Gastroesophageal sphincter (tissue), 3 donors: ENCODE results near the gene STK11IP.

Experiments
- CTCF ChIP-seq, 4 experiments: fragments of 200-600 bp in 2 of 4; fragments of 450-650 bp in 2 of 4; sonication (generic) in 1 of 4; IDR thresholded peaks; one replicate each; pipeline ENCODE4 v1.5.1; 2017 to 2019; ENCODE audit warnings: antibody characterized with exemption in 4 of 4, mild to moderate bottlenecking in 2 of 4, moderate library complexity in 2 of 4
- EP300 ChIP-seq: sonication (generic); formaldehyde crosslinking; IDR thresholded peaks from one replicate; pipeline ENCODE4 v1.6.1; 2017; ENCODE audit warnings: antibody characterized with exemption, mild to moderate bottlenecking
- POLR2A ChIP-seq, 2 donors: fragments of 450-650 bp; IDR thresholded peaks; one replicate each; pipeline ENCODE4 v1.6.1; 2017; ENCODE audit warnings: antibody characterized with exemption in 2 of 2, mild to moderate bottlenecking in 2 of 2, moderate library complexity in 1 of 2
- POLR2AphosphoS5 ChIP-seq: sonication (generic); formaldehyde crosslinking; IDR thresholded peaks from one replicate; pipeline ENCODE4 v1.6.1; 2017; ENCODE audit warnings: antibody characterized with exemption

GRCh38 chr2:219553463-219553963 is 44.1 kb upstream of the STK11IP start:
- TF ChIP-seq POLR2A (IDR thresholded peaks at IDR 0.05): no peak
- TF ChIP-seq CTCF (IDR thresholded peaks at IDR 0.05): no peak
- TF ChIP-seq POLR2AphosphoS5: no peak
- TF ChIP-seq EP300: no peak
